GM19438 (cell line): ENCODE measurements around the gene ARHGEF17.

Experiments used
- ATAC-seq: cut with Tn5 transposase; IDR thresholded peaks from one replicate; pipeline ENCODE4 v1.9.1; 2021; ENCODE audit warnings: low read depth; ENCODE audit not compliant: unreplicated experiment

ARHGEF17 gene

GRCh38 chr11:73350908-73351636, 43.0 kb downstream of the ARHGEF17 start:
- no peak for ATAC-seq

GRCh38 chr11:73353422-73353821, 45.3 kb downstream of the ARHGEF17 start:
- ATAC-seq: no peak

GRCh38 chr11:73355109-73355508, 47.0 kb downstream of the ARHGEF17 start:
- ATAC-seq: no peak

- ATAC-seq: no peak
Observed at GRCh38 chr11:73356979-73357860, 49.1 kb downstream of the ARHGEF17 start.

- no peak for ATAC-seq
Observed at GRCh38 chr11:73358071-73358470, 50.0 kb downstream of the ARHGEF17 start.

GRCh38 chr11:73359341-73359740, 51.3 kb downstream of the ARHGEF17 start:
- ATAC-seq: no peak

- no peak for ATAC-seq
Observed at GRCh38 chr11:73359930-73360742, 52.1 kb downstream of the ARHGEF17 start.

GRCh38 chr11:73360743-73361369, 52.8 kb downstream of the ARHGEF17 start:
- no peak for ATAC-seq

- no peak for ATAC-seq
Observed at GRCh38 chr11:73361953-73362776, 54.1 kb downstream of the ARHGEF17 start.

GRCh38 chr11:73363147-73363546, 55.1 kb downstream of the ARHGEF17 start:
- ATAC-seq: no peak

GRCh38 chr11:73365352-73366264, 57.5 kb downstream of the ARHGEF17 start:
- ATAC-seq: no peak

- ATAC-seq: no peak
Observed at GRCh38 chr11:73366265-73366610, 58.2 kb downstream of the ARHGEF17 start.

- no peak for ATAC-seq
Observed at GRCh38 chr11:73366953-73367352, 58.9 kb downstream of the ARHGEF17 start.

- ATAC-seq: no peak
Observed at GRCh38 chr11:73367482-73368024, 59.5 kb downstream of the ARHGEF17 start.

- ATAC-seq: no peak
Observed at GRCh38 chr11:73372375-73372993, 64.4 kb downstream of the ARHGEF17 start.

GRCh38 chr11:73374151-73374550, 66.1 kb downstream of the ARHGEF17 start:
- no peak for ATAC-seq

GRCh38 chr11:73375830-73376159, 67.7 kb downstream of the ARHGEF17 start:
- ATAC-seq: no peak

GRCh38 chr11:73376160-73376802, 68.2 kb downstream of the ARHGEF17 start, which contains the start of gene RELT:
Gene RELT, plus strand, starts transcription at chr11:73376399. Its CDS starts 12,738 bp downstream, at chr11:73389137.
- peak; percentile 70 for ATAC-seq
